HEK293 (cell line): ENCODE measurements around the gene HHAT.
A peak's percentile ranks its signal among the peaks of the same experiment; 100 is the strongest.

Experiments
- CTCF ChIA-PET: fragments of 350-600 bp; formaldehyde crosslinking; extraction: SDS; loops from one replicate; lab custom pipeline; 2021; ENCODE audit warnings: antibody characterized with exemption; lab: Yijun Ruan, JAX
- POLR2A ChIA-PET: fragments of 300-600 bp; formaldehyde crosslinking; extraction: SDS; loops from one replicate; lab custom pipeline; 2020; ENCODE audit warnings: antibody characterized with exemption, inconsistent platforms; lab: Yijun Ruan, JAX
- H3K27ac ChIP-seq: fragments of 200-500 bp; sonication (Bioruptor generic); 2 replicates; pipeline ENCODE4 v1.5.1; 2014; ENCODE audit warnings: low read depth, low read length, control low read depth, inconsistent platforms; ENCODE audit errors: extremely low read depth
- H3K36me3 ChIP-seq, 2 experiments: fragments of 200-500 bp in 1 of 2; sonication (Bioruptor generic) in 1 of 2; 1 replicate in 1 of 2; 2 replicates in 1 of 2; pipeline ENCODE4 v1.5.1; 2014 to 2017; ENCODE audit warnings: inconsistent platforms in 2 of 2, low read length in 2 of 2; ENCODE audit not compliant: control insufficient read depth in 2 of 2, insufficient read depth in 1 of 2
- H3K4me1 ChIP-seq: fragments of 200-500 bp; sonication (Bioruptor generic); 2 replicates; pipeline ENCODE4 v1.5.1; 2014; ENCODE audit warnings: mild to moderate bottlenecking, low read length, inconsistent platforms; ENCODE audit not compliant: control insufficient read depth, insufficient read depth
- H3K4me3 ChIP-seq: 2 replicates; pipeline ENCODE4 v1.5.1; 2011; ENCODE audit warnings: low read depth, mild to moderate bottlenecking, control low read depth, low read length, moderate library complexity
- H3K9me3 ChIP-seq: fragments of 200-500 bp; sonication (Bioruptor generic); 2 replicates; pipeline ENCODE4 v1.5.1; 2014; ENCODE audit warnings: low read depth, low read length, inconsistent platforms; ENCODE audit not compliant: control insufficient read depth, insufficient read depth
- CTCF ChIP-seq: fragments of 450-650 bp; formaldehyde crosslinking; IDR thresholded peaks from 2 replicates; pipeline ENCODE4 v1.5.1; 2016; ENCODE audit warnings: missing biosample characterization, missing genetic modification characterization
- KLF16 ChIP-seq: fragments of 450-650 bp; formaldehyde crosslinking; IDR thresholded peaks from 2 replicates; pipeline ENCODE4 v1.5.1; 2017; ENCODE audit warnings: missing biosample characterization, missing genetic modification characterization
- PRDM1 ChIP-seq: fragments of 450-650 bp; formaldehyde crosslinking; IDR thresholded peaks from 2 replicates; pipeline ENCODE4; 2016; ENCODE audit warnings: missing biosample characterization, missing genetic modification characterization
- TRIM28 ChIP-seq: IDR thresholded peaks from 2 replicates; pipeline ENCODE4 v1.6.1; 2011; ENCODE audit warnings: low read length, control low read depth, borderline replicate concordance
- ZBTB44 ChIP-seq: fragments of 450-650 bp; IDR thresholded peaks from 2 replicates; pipeline ENCODE4 v1.5.1; 2018; ENCODE audit warnings: missing biosample characterization, mild to moderate bottlenecking, missing genetic modification characterization
- ZIC2 ChIP-seq: fragments of 450-650 bp; formaldehyde crosslinking; IDR thresholded peaks from 2 replicates; pipeline ENCODE4 v1.5.1; 2016; ENCODE audit warnings: missing biosample characterization, missing genetic modification characterization
- ZNF114 ChIP-seq: fragments of 450-650 bp; formaldehyde crosslinking; IDR thresholded peaks from 2 replicates; pipeline ENCODE4 v1.5.0; 2017; ENCODE audit warnings: missing biosample characterization, missing genetic modification characterization
- ZNF132 ChIP-seq: fragments of 450-650 bp; formaldehyde crosslinking; IDR thresholded peaks from 2 replicates; pipeline ENCODE4 v1.5.1; 2017; ENCODE audit warnings: missing biosample characterization, missing genetic modification characterization, borderline replicate concordance
- ZNF146 ChIP-seq: fragments of 450-650 bp; formaldehyde crosslinking; IDR thresholded peaks from 2 replicates; pipeline ENCODE4 v1.5.1; 2016; ENCODE audit warnings: missing biosample characterization, missing genetic modification characterization
- ZNF211 ChIP-seq: fragments of 450-650 bp; formaldehyde crosslinking; IDR thresholded peaks from 2 replicates; pipeline ENCODE4 v1.5.1; 2016; ENCODE audit warnings: low read depth, missing biosample characterization, missing genetic modification characterization
- ZNF24 ChIP-seq: fragments of 450-650 bp; formaldehyde crosslinking; IDR thresholded peaks from 2 replicates; pipeline ENCODE4 v1.5.1; 2016; ENCODE audit warnings: missing biosample characterization, missing genetic modification characterization
- ZNF248 ChIP-seq: fragments of 450-650 bp; formaldehyde crosslinking; IDR thresholded peaks from 2 replicates; pipeline ENCODE4 v1.5.1; 2017; ENCODE audit warnings: missing biosample characterization, missing genetic modification characterization
- ZNF362 ChIP-seq: fragments of 450-650 bp; formaldehyde crosslinking; IDR thresholded peaks from 2 replicates; pipeline ENCODE4 v1.5.1; 2016; ENCODE audit warnings: missing biosample characterization, missing genetic modification characterization
- ZNF529 ChIP-seq: fragments of 450-650 bp; formaldehyde crosslinking; IDR thresholded peaks from 2 replicates; pipeline ENCODE4 v1.5.1; 2017; ENCODE audit warnings: missing genetic modification characterization, missing biosample characterization; ENCODE audit not compliant: insufficient replicate concordance
- ZNF530 ChIP-seq: fragments of 450-650 bp; formaldehyde crosslinking; IDR thresholded peaks from 2 replicates; pipeline ENCODE4 v1.5.1; 2016; ENCODE audit warnings: low read depth, missing biosample characterization, missing genetic modification characterization
- ZNF548 ChIP-seq: fragments of 450-650 bp; formaldehyde crosslinking; IDR thresholded peaks from 2 replicates; pipeline ENCODE4 v1.5.1; 2016; ENCODE audit warnings: missing biosample characterization, missing genetic modification characterization
- ZNF561 ChIP-seq: fragments of 450-650 bp; IDR thresholded peaks from 2 replicates; pipeline ENCODE4 v1.5.1; 2018; ENCODE audit warnings: missing biosample characterization, missing genetic modification characterization, borderline replicate concordance
- ZNF629 ChIP-seq: fragments of 450-650 bp; formaldehyde crosslinking; IDR thresholded peaks from 2 replicates; pipeline ENCODE4 v1.5.1; 2017; ENCODE audit warnings: missing biosample characterization, missing genetic modification characterization
- ZNF658 ChIP-seq: fragments of 450-650 bp; formaldehyde crosslinking; IDR thresholded peaks from 2 replicates; pipeline ENCODE4; 2016; ENCODE audit warnings: missing biosample characterization, missing genetic modification characterization
- ZNF747 ChIP-seq: fragments of 450-650 bp; formaldehyde crosslinking; IDR thresholded peaks from 2 replicates; pipeline ENCODE4 v1.5.1; 2016; ENCODE audit warnings: missing biosample characterization, missing genetic modification characterization
- ZSCAN23 ChIP-seq: fragments of 450-650 bp; formaldehyde crosslinking; IDR thresholded peaks from 2 replicates; pipeline ENCODE4 v1.5.1; 2016; ENCODE audit warnings: missing biosample characterization, missing genetic modification characterization
- TF ChIP-seq, protein P1 (sequence below): fragments of 450-650 bp; formaldehyde crosslinking; IDR thresholded peaks from 2 replicates; pipeline ENCODE4 v1.5.1; 2017; ENCODE audit warnings: missing biosample characterization, missing genetic modification characterization
- TF ChIP-seq, protein P2 (sequence below): fragments of 450-650 bp; formaldehyde crosslinking; IDR thresholded peaks from 2 replicates; pipeline ENCODE4 v1.5.1; 2017; ENCODE audit warnings: missing biosample characterization, missing genetic modification characterization
- TF ChIP-seq, protein P3 (sequence below): fragments of 450-650 bp; formaldehyde crosslinking; IDR thresholded peaks from 2 replicates; pipeline ENCODE4 v1.5.1; 2016; ENCODE audit warnings: missing biosample characterization, missing genetic modification characterization
- TF ChIP-seq, protein P4 (sequence below): fragments of 450-650 bp; formaldehyde crosslinking; IDR thresholded peaks from 2 replicates; pipeline ENCODE4 v1.5.1; 2016; ENCODE audit warnings: missing biosample characterization, missing genetic modification characterization

HHAT gene

GRCh38 chr1:210373628-210373877 lies 44.9 kb downstream of the HHAT start (continued):
- TF ChIP-seq CTCF (no peak), ZNF248 (tag by site-specific recombination) (no peak), ZNF561 (tag by site-specific recombination) (no peak), ZNF146 (no peak), ZNF658 (no peak)
- TF ChIP-seq, protein P1, sequence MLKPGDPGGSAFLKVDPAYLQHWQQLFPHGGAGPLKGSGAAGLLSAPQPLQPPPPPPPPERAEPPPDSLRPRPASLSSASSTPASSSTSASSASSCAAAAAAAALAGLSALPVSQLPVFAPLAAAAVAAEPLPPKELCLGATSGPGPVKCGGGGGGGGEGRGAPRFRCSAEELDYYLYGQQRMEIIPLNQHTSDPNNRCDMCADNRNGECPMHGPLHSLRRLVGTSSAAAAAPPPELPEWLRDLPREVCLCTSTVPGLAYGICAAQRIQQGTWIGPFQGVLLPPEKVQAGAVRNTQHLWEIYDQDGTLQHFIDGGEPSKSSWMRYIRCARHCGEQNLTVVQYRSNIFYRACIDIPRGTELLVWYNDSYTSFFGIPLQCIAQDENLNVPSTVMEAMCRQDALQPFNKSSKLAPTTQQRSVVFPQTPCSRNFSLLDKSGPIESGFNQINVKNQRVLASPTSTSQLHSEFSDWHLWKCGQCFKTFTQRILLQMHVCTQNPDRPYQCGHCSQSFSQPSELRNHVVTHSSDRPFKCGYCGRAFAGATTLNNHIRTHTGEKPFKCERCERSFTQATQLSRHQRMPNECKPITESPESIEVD (tag by site-specific recombination): no peak
- TF ChIP-seq, protein P2, sequence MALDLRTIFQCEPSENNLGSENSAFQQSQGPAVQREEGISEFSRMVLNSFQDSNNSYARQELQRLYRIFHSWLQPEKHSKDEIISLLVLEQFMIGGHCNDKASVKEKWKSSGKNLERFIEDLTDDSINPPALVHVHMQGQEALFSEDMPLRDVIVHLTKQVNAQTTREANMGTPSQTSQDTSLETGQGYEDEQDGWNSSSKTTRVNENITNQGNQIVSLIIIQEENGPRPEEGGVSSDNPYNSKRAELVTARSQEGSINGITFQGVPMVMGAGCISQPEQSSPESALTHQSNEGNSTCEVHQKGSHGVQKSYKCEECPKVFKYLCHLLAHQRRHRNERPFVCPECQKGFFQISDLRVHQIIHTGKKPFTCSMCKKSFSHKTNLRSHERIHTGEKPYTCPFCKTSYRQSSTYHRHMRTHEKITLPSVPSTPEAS: no peak

DNA sequence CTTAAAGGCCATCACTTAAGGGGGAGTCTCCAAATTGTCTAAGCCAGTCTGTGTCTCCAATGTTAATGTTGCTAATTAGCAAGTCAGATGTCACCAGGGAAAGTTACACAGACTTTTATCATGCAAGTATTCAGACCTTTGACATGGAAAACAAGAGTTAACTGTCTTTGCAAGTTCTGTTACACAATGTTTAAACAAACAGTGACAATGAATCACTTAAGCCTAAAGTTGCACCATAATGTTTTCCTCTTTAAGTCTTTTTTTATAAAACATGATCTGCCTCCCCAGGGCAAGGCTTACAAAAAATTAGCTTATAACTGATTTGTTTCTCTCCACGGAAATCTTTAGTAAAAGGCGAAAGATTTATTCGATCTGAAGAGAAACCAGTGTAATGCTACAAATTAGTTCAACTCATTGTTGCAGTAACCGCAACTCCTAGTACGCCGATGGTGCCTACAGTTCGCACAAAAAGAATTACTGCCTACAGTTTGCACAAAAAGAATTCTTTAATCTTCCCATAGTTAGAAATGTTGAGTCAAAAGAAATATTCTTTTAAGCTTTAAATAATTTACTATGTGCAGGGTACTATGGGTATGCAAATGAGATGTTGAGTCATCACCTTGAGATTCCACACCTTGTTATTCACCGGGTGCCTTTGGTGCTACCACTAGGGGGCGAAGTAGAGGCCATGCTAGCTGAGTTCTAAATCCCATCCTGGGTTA lies 45.3 kb downstream of the HHAT start:
- H3K27ac ChIP-seq: peak overlapping the region; percentile 75
- no peaks in the 10 kb centered on the region for H3K36me3 ChIP-seq
- H3K4me1 ChIP-seq: peaks cover 4% of the 10 kb centered on the region
- POLR2A ChIA-PET: interaction anchor here (0.5 to 1.7 kb wide), 4 partner anchors 10 to 65 kb away, joined by 3 to 5 read pairs (median 4); no protein-coding TSS in a partner anchor
- CTCF ChIA-PET: interaction anchor here (0.6 to 5.9 kb wide), 36 partner anchors 9 to 1270 kb away, joined by 3 to 53 read pairs (median 5); partner anchors contain the start of genes KCNH1 and SERTAD4
- H3K9me3 ChIP-seq: no peaks in the 10 kb centered on the region
- H3K4me3 ChIP-seq: no peak overlapping the region
- TF ChIP-seq, protein P3, sequence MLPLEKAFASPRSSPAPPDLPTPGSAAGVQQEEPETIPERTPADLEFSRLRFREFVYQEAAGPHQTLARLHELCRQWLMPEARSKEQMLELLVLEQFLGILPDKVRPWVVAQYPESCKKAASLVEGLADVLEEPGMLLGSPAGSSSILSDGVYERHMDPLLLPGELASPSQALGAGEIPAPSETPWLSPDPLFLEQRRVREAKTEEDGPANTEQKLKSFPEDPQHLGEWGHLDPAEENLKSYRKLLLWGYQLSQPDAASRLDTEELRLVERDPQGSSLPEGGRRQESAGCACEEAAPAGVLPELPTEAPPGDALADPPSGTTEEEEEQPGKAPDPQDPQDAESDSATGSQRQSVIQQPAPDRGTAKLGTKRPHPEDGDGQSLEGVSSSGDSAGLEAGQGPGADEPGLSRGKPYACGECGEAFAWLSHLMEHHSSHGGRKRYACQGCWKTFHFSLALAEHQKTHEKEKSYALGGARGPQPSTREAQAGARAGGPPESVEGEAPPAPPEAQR: peak; percentile 43; the same call in 1 of the 2 replicates
- TF ChIP-seq ZNF747 (tag by site-specific recombination) (no peak), ZNF132 (tag by site-specific recombination) (no peak), ZNF24 (tag by site-specific recombination) (peak; percentile 78), TRIM28 (peak; percentile 58; the same call in 1 of the 2 replicates), ZNF548 (no peak), ZNF114 (tag by site-specific recombination) (no peak), ZNF530 (tag by site-specific recombination) (no peak), ZNF146 (peak; percentile 5; the same call in 1 of the 2 replicates), ZNF629 (tag by site-specific recombination) (peak; percentile 75), ZNF529 (tag by site-specific recombination) (no peak), KLF16 (tag by site-specific recombination) (0 out of 2 replicates have a peak, but pooled peaks have one; percentile 20), ZNF211 (no peak), ZIC2 (no peak), ZSCAN23 (tag by site-specific recombination) (no peak), ZNF362 (peak; percentile 97), ZBTB44 (tag by site-specific recombination) (0 out of 2 replicates have a peak, but pooled peaks have one; percentile 43), PRDM1 (tag by site-specific recombination) (peak; percentile 89)
- TF ChIP-seq, protein P4, sequence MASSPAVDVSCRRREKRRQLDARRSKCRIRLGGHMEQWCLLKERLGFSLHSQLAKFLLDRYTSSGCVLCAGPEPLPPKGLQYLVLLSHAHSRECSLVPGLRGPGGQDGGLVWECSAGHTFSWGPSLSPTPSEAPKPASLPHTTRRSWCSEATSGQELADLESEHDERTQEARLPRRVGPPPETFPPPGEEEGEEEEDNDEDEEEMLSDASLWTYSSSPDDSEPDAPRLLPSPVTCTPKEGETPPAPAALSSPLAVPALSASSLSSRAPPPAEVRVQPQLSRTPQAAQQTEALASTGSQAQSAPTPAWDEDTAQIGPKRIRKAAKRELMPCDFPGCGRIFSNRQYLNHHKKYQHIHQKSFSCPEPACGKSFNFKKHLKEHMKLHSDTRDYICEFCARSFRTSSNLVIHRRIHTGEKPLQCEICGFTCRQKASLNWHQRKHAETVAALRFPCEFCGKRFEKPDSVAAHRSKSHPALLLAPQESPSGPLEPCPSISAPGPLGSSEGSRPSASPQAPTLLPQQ: peak; percentile 73
